HUDEP-2 (cell line): ENCODE results near the gene MARVELD1.
"Not testable (repeated sequence)": the region's sequence is repeated elsewhere in the genome, so short reads cannot be mapped to it uniquely, and the experiment has no call there.

Source experiments
- DNase-seq, 76 experiments: peaks; one replicate each; lab custom pipeline; 2025; ENCODE audit not compliant: unreplicated experiment in 76 of 76; lab: John Stamatoyannopoulos, UW

The MARVELD1 gene

GRCh38 chr10:97689559-97690020 lies 23.9 kb upstream of the MARVELD1 start:
- peak in 56 of 76 experiments; percentile 14 to 74 (median 38) for DNase-seq

DNA sequence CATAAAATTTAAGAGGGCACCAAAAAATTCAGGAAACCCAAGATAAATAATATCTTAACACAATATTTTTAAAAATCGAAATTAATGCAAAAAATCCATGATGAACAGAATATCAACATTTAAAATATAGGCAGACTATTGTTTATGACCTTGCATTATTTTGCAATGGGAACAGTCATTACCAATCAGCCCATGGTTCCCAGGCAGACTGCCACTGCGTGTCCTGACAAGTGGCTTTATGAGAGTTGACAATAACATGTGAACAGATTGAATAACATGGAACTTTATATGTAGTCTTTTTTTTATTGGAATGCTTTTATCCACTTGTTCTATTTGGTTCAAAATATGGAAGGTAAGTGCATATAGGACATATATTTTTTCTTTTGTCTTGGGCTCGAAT lies 23.4 kb upstream of the MARVELD1 start:
- no peak for DNase-seq

- not testable (repeated sequence) for DNase-seq
Observed at GRCh38 chr10:97698072-97698655, 15.4 kb upstream of the MARVELD1 start.

GRCh38 chr10:97701438-97702069 lies 12.0 kb upstream of the MARVELD1 start:
- DNase-seq, result peak in 52 of 76 experiments; percentile 5 to 78 (median 47)

DNA sequence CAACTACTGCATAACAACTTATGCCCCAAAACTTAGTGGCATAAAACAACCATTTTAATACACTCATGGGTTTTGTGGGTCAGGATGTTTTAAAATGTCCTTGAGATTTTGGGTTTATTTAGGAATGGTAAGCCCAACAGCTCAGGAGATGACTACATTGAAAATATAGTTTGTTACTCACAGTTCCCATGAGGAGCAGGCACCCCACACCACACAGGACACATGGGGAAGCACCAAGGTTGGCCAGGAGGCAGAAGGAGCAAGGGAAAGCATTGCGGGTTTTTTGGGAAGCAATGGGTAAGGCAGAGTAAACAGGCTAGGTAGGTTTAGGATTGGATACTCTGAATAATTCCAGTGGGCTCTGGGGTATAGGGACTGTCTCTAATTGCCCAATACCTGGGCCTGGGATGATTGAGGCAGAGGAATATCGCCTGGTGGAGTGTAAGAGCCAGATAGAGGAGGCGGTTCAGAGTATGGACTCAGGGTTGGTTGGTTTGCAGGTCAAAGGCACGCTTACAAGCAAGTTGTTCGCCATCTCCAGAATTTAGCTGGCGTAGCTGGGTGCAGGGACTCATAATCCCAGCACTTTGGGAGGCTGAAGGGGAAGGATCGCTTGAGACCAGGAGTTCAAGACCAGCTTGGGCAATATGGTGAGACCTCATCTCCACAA lies 10.0 kb upstream of the MARVELD1 start:
- no peak for DNase-seq

DNA sequence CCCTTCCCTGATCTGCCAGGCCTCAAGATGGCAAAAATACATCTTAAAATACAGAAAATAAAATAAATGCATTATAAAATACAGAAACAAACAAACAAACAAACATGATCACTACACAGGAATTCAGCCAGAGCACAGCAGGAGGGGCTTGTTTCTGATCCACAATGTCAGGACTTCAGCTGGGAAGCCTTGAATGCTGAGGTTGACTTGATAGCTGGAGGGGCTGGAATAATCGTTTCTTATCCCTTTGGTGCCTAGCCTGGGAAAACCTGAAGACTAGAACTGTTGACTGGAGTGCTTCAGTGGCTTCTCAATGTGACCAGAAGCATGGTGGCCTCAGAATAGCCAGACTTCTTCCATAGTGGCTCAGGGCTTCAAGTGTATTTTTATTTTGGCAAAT lies 9.2 kb upstream of the MARVELD1 start:
- no peak for DNase-seq

DNA sequence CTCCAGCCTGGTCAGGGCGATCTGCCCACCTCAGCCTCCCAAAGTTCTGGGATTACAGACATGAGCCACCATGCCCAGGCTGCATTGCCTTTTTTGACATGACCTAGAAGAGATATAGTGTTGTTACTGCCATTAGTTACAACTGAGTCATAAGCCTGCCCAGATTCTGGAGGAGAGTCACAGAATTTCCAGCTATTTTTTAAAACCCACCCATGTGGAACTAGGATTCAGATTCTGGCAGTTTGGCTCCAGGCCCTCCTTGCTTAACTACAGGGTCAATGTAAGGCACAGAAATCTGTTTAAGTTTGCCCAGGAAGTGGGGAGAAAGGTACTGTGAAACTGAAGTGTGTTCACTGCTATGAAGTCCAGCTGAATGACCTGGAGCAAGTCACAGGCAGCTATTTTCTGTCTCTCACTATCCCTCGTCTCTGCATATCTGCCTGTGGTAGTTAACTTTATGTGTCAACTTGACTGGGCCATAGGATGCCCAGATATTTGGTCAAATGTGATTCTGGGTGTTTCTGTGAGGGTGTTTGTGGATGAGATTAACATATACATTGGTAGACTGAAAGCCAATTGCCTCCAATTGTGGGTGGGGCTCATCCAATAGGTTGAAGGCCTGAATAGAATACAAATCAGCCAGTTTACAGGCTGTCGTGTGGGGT lies 8.4 kb upstream of the MARVELD1 start:
- no peak for DNase-seq

GRCh38 chr10:97707134-97707861 lies 6.2 kb upstream of the MARVELD1 start:
- DNase-seq, result no peak

DNA sequence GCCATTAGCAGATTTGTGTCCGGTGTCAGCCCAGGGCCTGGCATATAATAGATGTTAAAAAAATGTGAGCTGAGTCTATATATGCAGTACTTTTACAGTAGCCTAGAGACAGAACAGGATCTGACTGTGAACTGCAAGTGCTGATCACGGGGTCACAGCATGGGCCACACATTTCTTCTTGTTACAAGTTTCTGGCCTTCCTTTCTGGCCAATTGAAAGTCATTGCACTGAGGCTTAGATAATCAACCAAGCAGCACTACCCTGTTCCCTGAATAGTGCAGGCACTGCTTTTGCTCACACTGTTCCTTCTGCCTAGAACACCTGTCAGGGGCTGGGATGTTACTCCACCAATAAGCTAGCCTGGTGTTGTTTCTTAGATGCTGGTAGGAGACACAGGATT lies 5.4 kb upstream of the MARVELD1 start:
- DNase-seq, result no peak

DNA sequence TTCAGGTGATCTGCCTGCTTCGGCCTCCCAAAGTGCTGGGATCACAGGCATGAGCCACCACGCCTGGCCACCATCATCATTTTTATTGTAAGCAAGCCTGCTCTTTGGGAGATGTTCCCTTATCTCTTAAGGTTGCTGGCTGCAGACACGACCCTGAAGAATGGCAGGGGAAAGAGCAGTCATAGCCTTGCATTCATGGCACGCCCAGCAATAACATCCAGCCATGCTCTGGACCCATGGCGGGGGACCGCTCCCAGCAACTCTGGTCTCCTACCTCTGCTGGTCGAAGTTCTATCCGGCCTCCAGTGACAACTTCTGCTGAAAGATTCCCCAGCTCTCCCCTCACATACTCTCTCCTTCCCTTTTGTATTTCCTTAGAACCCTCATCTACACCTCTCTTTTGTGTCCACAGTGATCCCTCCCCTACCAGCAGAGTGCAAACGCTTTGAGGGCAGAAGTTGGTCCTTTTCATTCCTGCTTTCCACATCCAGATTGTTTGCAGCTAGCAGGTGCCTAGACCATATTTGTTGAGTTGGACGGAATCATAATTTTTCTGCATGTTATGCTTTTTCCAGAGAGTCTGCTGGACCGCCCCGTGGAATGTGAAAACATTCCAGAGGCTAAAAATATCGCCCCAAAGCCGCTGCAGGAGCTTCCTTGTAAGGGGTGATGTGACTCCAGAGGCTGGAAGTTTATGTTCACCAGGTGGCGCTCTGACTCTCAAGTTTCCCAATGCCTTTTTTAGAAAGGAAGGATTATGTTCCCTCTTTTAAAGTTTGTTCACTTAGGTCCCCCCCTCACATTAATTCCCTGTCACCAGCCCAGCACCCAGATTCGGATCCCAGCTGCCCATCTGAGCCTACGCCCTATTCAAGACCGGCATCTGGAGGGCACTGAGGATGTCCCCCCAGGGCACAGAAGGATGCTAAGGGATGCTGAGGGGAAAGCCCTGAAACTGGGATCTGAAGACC lies 4.3 kb upstream of the MARVELD1 start:
- DNase-seq, result peak in 32 of 76 experiments; percentile 4 to 52 (median 26)

DNA sequence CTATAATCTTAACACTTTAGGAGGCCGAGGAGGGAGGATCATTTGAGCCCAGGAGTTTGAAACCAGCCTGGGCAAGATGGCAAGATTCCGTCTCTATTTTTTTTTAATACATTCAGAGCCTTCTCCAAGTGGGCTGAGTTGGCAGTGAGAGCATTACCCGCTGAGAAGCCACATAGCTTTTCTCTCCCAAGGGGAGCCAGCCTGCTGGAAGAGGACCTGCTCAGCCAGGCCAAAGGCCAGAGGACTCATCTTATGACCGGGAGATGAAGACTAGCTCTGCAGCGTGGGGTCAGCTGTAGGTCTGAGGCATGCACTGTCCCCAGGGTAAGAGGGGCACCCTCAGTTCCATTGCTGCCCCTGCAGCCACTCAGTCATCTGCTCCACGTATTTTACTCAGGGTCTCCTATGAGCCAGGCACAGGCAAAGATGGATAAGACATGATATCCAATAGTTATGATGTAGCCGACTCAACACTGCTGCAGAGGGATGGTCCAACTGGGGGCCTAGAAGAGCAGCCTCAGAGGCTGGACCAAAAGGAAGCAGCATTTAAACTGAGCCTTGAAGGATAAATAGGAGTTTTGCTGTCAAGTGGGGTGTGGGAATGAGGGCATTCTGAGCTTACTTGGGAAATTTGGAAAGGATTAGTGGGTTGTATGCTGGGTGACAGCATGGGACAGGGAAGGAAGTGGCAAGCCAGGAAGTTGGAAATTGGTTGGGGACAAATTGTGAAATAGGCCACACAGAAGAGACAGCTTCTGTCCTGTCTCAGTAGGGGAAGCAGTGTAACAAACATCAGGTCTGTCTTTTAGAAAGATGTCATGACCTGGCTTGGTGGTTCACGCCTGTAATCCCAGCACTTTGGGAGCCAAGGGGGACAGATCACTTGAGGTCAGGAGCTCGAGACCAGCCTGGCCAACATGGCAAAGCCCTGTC lies 1.6 kb upstream of the MARVELD1 start:
- DNase-seq, result no peak

GRCh38 chr10:97713826-97714400 lies 383 bp downstream of the MARVELD1 start:
- DNase-seq, result peak in 63 of 76 experiments; percentile 8 to 66 (median 45)

GRCh38 chr10:97714401-97715258 lies 1.1 kb downstream of the MARVELD1 start:
- peak in 40 of 76 experiments; percentile 9 to 66 (median 32) for DNase-seq

- DNase-seq, result no peak
Observed at GRCh38 chr10:97715259-97715874, 1.8 kb downstream of the MARVELD1 start.

DNA sequence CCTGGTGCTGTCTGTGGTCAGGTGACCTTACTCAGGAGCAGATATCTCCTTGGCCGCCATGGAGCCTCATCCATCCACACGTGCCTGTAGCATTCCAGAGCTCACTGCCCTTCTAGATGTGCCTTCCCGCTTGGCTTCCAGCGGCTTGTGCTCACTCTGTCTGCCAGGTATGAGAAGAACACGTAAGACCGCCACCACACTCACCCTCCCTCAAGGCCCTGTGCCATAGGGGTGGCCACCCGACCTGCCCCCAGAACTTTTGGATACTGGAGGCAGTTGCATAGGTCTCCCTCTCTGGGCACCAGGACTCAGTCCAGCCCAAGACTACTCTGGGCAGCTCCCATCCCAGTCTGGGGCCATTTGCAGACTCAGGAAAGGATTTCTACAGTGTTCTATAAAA lies 4.1 kb downstream of the MARVELD1 start:
- DNase-seq, result no peak

DNA sequence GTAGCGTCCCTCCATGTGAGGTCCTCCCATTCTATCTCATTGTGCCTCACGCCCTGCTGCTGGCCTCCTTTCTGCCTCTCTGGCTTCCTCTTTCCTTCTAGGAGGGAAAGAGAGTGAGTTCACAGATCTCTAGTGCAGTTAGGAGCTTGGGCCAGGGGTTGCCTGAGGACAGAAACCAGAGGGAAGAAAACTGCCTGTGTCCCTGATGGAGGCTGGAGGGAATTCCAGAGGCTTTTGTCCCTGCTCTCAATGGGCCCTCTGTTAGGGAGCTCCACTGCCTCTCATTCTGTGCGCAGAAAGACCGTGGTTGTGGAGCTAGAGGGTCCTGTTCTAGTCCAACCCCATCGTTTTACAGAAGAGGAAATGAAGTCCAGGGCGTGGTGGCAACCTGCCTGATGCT lies 4.6 kb downstream of the MARVELD1 start:
- peak in 5 of 76 experiments; percentile 10 to 18 (median 12) for DNase-seq

DNA sequence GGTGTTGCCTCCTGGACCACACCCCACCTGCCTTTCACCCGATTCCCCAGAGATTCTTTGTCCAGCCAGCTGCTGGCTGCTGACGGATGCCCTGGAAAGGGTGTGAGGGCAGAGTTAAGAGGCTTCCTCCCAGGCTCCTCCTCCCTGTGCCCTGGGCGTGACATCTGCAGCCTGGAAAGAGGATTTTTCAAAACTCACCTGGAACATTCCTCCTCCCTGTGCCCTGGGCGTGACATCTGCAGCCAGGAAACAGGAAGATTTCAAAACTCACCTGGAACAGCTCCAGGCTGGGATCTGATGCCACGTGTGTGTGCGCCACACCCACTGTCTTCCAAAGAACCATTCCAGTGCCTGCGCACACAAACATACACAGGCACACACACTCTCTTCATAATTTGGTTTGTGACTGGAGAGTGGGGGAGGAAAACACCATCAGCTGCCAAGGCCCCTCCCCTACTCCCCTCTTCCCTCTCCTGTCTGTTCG lies 5.2 kb downstream of the MARVELD1 start:
- no peak for DNase-seq
